Right lobe of liver (tissue), 4 donors: Measurements from ENCODE around the gene LAG3.

Experiments used
- CTCF ChIP-seq, 4 donors: fragments of 200-600 bp in 3 of 4; fragments of 450-650 bp in 1 of 4; IDR thresholded peaks; one replicate each; pipeline versions ENCODE4 v1.5.1 to v1.8.0; 2016 to 2022; ENCODE audit warnings: antibody characterized with exemption in 4 of 4, mild to moderate bottlenecking in 2 of 4
- POLR2A ChIP-seq: fragments of 450-650 bp; IDR thresholded peaks from one replicate; pipeline ENCODE4 v1.6.1; 2017; ENCODE audit warnings: antibody characterized with exemption, mild to moderate bottlenecking
- donor health status: DM: no; HTN: no; CAD: no.
- donor health status: DM: no; HTN: no; CAD: no.
- donor health status: DM: no; HTN: yes; CAD: no.

- TF ChIP-seq CTCF (IDR thresholded peaks at IDR 0.05) (peak in 3 of 4 donors; percentile 13 to 15 (median 14)), POLR2A (no peak)
Measured at GRCh38 chr12:6752167-6752920, 20.0 kb upstream of the LAG3 start.
